Activated CD8-positive, alpha-beta memory T cell treated with anti-CD3 and anti-CD28 coated beads for 48 hours (primary cell): Measurements from ENCODE around the gene WBP2NL.
A peak's percentile ranks its signal among the peaks of the same experiment; 100 is the strongest.
"Not testable (repeated sequence)": the region's sequence is repeated elsewhere in the genome, so short reads cannot be mapped to it uniquely, and the experiment has no call there.

ENCODE experiments used
- DNase-seq, 3 experiments: peaks; one replicate each; pipeline ENCODE4 v3.0.0-alpha.2; 2020; ENCODE audit warnings: low read depth in 2 of 3, low spot score in 2 of 3

WBP2NL gene

GRCh38 chr22:42070517-42071422 lies 72.2 kb downstream of the WBP2NL start, which contains the start of gene NAGA:
Gene NAGA (minus strand): TSS chr22:42070812. CDS start chr22:42070297, 515 bp downstream.
- peak; percentile 55 to 77 (median 77) for DNase-seq

GRCh38 chr22:42071508-42071907 lies 72.9 kb downstream of the WBP2NL start:
- not testable (repeated sequence) for DNase-seq

DNA sequence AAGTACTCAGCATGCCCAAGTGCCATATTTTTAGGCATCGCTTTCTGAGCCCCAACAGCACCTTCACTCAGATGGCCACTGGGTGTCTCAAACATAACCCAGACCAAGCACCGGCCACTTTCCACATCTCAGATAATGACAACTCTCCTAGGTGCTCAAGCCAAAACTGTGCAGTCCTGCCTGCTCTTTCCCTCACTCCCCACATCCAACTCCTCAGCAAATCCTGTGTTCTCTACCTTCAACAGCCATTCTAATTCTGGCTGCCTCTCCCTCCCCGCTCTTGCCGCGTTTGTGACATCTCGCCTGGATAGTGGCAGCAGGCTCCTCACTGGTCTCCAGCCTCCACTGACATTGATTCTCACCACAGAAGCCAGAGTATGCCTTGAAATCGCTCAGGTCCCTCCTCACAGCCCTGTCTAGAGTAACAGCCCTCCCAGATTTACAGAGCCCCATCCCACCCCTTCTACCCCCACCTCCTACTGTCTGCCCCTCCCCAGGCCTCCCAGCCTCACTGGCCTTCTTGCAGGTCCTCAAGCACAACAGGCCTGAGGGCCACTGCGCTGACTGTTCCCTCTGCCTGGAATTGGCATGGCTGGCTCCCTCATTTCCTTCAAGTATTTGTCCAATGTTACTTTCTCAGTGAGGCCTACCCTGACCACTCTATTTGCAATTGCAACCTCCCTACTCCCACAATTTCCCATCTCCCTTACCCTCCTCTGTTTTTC lies 74.2 kb downstream of the WBP2NL start:
- DNase-seq = no peak

DNA sequence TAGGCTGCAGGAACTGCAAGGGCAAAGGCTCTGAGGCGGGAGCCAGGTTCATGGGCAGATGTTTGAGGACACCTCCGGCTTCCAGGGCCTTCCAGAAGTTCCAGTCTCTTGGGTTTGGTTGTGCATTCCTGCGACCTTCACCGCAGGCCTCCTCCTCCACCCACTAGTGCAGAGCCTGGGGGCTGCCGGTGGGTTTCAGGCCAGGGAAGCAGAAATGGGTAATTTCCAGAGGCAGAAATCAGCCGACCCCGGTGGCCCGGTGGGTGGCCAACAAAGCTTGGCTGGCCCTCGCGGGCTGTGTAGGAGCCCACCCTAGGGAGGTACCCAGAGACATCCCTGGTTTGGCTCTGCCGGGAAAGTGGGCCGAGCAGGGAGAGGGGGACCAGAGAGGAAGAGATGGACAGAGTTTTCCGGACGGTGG lies 75.0 kb downstream of the WBP2NL start:
- DNase-seq = no peak

DNA sequence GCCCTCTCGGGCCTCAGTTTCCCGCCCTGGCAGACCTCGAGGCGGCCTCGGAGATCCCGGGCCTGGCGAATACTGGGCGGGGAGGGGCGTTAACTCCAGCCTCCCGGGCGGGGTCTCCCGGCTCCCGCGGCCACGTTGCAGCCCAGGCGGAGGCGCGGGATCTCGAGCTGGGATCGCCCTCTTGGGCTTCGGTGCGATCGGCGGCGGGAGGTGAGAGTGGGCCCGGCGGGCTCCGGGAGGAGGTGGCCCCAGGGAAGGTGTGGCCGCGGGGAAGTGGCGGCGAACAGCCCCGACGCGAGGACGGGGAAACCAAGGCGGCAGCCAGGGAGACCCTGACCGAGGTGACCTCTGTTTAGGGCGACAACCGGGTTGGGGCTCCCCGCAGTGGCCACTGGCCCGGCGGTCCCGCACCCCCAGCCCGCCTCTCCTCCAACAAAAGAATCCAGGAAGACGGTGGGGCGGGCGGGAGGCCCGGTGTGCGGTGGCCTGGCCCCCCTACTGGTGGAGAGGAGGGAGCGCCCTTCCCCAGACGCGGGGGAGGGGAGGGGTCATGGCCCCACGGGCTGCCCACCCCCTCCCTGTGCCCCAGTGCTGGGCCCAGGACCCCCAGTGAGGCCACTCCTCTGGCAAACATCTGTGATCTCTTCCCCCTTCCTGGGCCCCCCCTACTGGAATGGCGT lies 75.7 kb downstream of the WBP2NL start, which contains the start of gene PHETA2:
PHETA2 (plus strand) TSS at position 117 of the 680 bp plus-strand sequence. CDS start 3,046 bp downstream, outside the sequence.
- peak in 1 of 3 experiments; percentile 47 for DNase-seq

DNA sequence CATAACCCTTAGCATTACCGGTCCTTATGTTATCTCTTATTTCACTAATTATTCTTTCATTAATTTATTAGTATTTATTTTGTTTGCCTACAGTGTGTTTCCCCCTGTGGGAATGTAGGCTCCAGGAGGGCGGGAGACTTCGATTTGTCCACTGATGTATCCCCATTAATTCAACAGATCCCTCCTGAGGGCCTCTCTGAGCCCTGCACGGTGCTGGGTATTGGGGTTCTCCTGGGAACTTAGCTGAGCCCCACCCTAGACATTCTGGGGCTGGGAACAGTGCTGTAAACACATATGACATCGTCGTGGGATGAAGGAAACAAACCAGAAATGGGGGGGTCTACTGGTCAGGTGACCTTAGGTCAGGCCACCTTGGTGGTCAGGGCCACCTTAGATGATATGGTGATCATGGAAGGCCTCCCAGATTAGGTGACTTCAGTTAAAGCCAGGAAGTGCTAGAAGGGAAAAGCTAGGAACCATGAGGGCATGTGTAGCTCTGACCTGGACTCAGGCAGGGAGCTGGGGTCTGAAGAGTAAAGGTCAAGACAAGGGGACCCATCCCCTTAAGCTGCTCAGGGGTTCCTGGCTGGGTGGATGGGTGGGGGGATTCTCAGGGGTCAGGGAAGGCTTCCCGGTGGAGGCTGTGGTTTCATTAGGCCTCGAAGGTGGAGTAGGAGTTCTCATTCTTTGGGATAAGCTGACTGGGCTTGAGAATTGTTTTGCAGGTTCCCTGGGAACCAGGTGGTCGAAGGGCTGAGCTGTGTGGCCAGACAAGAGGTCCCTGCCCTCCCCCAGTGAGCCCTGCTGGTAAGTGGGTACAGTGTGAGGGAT lies 76.5 kb downstream of the WBP2NL start:
- no peak for DNase-seq

GRCh38 chr22:42076764-42077485 lies 78.3 kb downstream of the WBP2NL start:
- DNase-seq = no peak

- DNase-seq = no peak
Measured at GRCh38 chr22:42077486-42078125, 79.0 kb downstream of the WBP2NL start.
